GM19455 (cell line): ENCODE measurements around the gene SLC41A2.

ENCODE experiments used
- ATAC-seq: cut with Tn5 transposase; IDR thresholded peaks from one replicate; pipeline ENCODE4 v1.9.1; 2021; ENCODE audit not compliant: unreplicated experiment

Gene SLC41A2

DNA sequence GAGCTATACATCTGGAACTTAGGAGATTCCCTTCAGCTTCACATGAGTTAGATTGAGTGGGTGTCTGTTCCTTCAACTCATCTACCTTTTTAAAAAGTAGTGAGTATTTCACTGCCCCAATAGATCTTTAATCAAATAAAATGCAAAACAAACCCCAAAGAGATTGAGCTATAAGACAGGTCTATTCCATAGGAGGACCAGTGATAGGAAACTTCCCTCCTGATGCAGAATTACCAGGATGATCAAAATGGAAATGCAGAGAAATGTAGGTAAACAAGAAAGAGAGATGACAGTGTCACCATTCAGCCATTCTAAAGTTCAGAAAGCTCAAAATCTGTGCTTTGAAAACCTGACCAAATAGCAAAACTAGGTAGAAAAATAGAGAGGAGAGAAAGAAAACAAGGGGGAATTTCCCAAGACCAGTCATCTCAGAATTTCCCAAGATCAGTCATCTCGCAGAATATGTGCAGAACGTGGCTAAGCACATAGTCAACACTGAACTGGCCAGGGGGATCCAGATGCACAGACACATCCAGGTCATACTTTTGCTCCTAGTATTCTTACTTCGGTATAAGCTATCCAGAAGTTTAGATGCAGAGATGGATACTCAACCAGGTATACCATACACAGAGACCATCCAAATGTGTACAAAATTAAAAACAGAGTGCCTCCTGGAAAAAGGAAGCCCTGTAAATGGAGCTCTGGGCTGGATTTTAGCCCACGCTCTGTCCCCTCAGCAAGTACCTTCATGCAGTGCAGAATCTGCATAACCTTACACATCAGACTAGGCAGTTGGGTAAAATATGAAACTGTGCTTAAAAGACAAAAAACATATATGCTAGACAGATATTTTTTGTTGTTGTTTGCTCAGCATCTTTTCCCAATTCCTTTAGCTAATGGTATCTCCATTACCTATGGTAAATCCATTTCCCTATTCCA is 27.4 kb downstream of the SLC41A2 start:
- ATAC-seq: peak; percentile 91

DNA sequence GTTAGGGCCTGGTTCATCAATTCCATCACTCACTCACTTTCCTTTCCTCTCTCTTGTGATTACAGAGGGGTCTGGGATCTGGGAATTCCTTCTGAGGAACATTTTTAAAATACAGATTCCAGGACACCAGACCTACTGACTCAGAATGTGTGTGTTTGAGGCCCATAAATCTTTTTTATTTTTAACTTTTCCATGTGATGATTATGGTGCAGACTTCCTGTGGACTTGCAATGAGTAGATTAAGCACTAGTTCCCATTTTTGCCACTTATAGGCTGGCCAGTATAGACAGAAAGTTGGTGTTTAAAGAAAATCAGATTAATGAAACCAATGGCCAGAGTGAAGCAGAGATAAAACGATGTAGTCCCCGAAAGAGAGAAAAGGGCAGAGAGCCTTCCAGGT is 28.1 kb downstream of the SLC41A2 start:
- ATAC-seq: no peak

DNA sequence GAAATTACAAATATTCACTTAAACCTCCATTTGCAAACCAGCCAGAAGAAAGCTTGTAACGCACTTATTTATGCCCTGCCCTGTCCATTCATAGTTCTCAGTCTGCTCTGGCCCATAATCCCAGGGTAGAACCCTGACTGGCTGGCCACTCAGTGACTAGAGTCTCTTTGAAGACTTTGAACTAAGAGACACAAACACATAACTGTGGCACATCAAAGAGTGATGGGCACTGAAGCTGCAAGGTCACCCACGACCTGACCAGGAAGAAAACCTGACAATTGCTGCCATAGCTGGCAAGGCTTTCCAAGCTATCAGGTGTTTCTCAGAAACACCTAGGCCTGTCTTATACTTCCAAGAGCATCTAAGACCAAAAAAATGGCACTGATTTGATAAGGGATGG is 28.7 kb downstream of the SLC41A2 start:
- ATAC-seq: no peak

DNA sequence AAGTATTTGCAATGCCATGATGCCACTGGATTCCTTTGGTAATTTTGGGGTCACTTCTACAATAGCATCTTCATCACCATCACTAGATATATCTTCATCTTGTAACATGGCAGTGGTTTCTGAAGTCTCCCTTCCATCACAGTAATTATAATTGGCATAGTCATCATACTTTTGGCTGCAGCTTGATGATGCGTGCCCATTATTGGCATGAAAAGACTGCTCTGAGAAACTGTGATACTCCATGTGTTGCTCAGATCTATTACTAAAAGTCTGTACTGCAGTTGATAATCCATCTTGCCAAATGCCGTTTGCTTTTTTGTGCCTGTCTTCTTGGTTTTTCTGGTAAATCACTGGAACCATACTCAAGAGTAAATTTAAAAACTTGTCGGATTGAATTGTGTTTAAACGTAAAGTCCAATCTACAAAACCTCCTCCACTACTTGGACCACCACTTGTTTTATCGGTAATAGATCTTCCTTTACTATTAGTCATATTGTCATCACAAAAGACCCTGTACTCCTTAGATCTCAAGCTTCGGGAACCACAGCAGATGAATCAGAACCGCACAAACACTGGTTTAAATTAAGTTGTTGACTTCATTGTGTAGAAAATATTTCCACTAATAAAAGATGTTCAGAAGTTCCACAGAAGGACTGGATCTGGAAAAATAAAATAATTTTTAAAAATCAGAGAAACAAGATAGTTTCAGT is 29.9 kb downstream of the SLC41A2 start:
- no peak for ATAC-seq

DNA sequence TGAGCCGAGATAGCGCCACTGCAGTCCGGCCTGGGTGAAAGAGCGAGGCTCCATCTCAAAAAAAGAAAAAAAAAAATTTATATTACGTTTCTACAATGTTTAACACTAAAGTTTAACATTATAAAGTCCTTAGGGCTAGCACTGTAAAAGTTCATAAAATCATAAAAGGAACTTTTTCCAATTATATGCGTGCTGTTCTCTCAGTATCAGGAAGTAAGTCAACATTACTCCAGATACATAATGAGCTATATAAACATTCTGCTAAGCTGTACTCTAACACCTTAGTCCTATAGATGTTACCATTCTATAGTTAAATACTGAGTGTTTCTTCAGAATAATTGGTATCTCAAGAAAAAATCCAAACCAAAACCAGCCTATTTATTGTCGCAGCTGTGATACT is 32.6 kb downstream of the SLC41A2 start:
- ATAC-seq: no peak

DNA sequence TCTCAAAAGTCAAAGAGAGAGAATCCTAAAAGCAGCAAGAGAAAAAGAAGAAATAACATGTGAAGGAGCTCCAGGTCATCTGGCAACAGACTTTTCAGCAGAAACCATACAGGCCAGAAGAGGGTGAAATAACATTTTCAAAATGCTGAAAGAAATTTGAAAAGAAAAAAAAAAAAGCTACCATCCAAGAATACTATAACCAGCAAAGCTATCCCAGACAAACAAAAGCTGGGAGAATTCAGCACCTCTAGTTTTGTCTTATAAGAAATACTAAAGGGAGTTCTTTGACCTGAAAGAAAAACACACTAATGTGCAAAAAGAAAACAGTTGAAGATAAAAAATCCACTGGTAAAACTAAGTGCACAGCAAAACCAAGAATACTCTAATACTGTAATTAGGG is 36.8 kb downstream of the SLC41A2 start:
- ATAC-seq: no peak

DNA sequence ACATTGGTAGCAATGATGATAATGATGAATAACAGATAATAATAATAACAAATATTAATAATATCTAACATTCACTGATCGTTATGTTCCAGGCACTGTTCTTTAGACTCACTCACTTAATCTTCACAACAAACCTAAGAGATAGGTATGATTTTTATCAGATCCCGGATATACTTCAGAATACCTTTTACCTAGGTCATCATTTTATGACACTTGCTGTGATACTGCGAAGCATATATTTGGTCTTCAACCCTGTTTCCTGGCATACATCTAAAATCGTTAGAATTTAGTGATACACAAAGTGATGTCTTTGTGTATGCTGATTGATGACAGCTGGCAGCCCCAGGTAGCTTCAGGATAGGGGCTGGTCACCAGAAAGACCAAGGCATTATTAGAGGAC is 46.1 kb downstream of the SLC41A2 start:
- ATAC-seq: no peak

DNA sequence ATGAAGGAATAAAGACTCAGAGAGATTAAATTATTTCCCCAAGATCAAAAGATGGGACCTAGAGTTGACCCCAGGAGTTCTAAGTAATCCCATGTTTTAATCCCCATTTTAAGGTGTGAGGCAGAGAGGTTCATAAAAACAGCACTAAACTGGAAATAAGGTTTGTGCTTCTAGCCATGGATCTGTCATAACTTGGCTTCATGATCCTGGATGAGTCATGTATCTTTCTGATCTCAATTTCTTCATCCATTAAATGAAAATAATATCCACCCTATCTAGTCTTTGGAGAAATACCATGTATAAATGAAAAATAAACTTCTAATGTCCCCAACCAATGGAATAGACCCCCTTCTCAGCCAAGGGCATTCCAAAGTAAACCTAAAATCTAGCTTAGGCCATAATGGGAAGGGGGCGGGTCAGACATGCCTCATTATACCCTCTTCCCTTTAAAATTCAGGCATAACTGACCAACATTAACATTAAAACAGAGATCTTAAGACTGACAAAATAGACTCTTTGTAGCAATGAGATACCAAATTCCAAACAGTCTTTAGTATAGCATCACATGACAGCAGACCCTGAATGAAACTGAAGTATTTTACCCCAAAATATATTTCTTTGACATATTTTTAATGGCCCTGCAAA is 47.8 kb downstream of the SLC41A2 start:
- no peak for ATAC-seq

DNA sequence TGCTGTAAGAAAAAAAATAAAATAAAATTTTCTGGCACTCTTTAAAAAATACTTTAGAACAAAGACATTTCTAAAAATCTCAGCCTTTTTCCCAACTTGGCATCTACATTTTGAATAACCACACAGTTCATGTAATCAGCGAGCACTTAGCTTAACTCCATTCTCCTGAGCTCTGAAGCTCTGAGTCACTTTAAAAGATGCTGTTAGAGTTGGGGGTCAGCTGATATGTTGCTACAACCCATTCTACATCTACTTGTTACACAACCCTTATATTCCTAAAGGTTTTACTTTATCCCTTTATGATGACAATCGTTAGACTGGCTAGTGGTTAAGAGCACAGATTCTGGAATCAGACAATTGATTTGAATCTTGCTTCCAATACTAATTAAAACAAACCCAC is 48.3 kb downstream of the SLC41A2 start:
- ATAC-seq: no peak
